ENCODE data around the gene RBL1.

Gene RBL1

GRCh38 chr20:36951198-36951978 lies 144.4 kb downstream of the RBL1 start, which contains the start of gene SAMHD1:
Gene SAMHD1 (minus strand): TSS chr20:36951708. CDS start chr20:36951643, 65 bp downstream.
- peak; percentile 77 to 88 for DNase-seq (ENCODE audit: low read depth in 2 of 2)

GRCh38 chr20:36950414-36951197 lies 145.2 kb downstream of the RBL1 start:
- DNase-seq (ENCODE audit: low read depth in 2 of 2): peak in 1 of 2 donors; percentile 15
